ENCODE measurements around the gene CYSRT1.
A peak's percentile ranks its signal among the peaks of the same experiment; 100 is the strongest.

The CYSRT1 gene

GRCh38 chr9:137186385-137186784, 38.6 kb upstream of the CYSRT1 start:
- Mint-ChIP-seq H3K27me3 (ENCODE audit: low read depth) (no peaks in the 10 kb centered on the region), H3K4me3 (peak overlapping the region; percentile 92), H3K9me3 (no peaks in the 10 kb centered on the region), H3K4me1 (ENCODE audit: low read depth) (peaks cover 20% of the 10 kb centered on the region), H3K27ac (no peak overlapping the region), H3K36me3 (ENCODE audit: low read depth) (peaks cover 16% of the 10 kb centered on the region)

GRCh38 chr9:137187386-137187785, 37.6 kb upstream of the CYSRT1 start:
- H3K27ac Mint-ChIP-seq, result peak overlapping the region; percentile 89
- H3K36me3 Mint-ChIP-seq (ENCODE audit: low read depth), result peaks cover 13% of the 10 kb centered on the region
- H3K4me1 Mint-ChIP-seq (ENCODE audit: low read depth), result peaks cover 20% of the 10 kb centered on the region

GRCh38 chr9:137188086-137188489, 36.9 kb upstream of the CYSRT1 start:
- H3K4me3 Mint-ChIP-seq, result peak overlapping the region; percentile 92
- peaks cover 20% of the 10 kb centered on the region for H3K4me1 Mint-ChIP-seq (ENCODE audit: low read depth)
- H3K36me3 Mint-ChIP-seq (ENCODE audit: low read depth), result peaks cover 13% of the 10 kb centered on the region
- H3K27ac Mint-ChIP-seq, result peak overlapping the region; percentile 89
- H3K27me3 Mint-ChIP-seq (ENCODE audit: low read depth), result no peaks in the 10 kb centered on the region
- H3K9me3 Mint-ChIP-seq, result no peaks in the 10 kb centered on the region

More at GRCh38 chr9:137187386-137187785, 37.6 kb upstream of the CYSRT1 start:
- H3K9me3 Mint-ChIP-seq, result no peaks in the 10 kb centered on the region
- H3K27me3 Mint-ChIP-seq (ENCODE audit: low read depth), result no peaks in the 10 kb centered on the region
- H3K4me3 Mint-ChIP-seq, result peak overlapping the region; percentile 92

- Mint-ChIP-seq H3K36me3 (ENCODE audit: low read depth) (peaks cover 13% of the 10 kb centered on the region), H3K4me3 (peak within 1 kb of the TSS; percentile 94), H3K4me1 (ENCODE audit: low read depth) (peaks cover 20% of the 10 kb centered on the region)
Observed at GRCh38 chr9:137188490-137189296, 36.3 kb upstream of the CYSRT1 start, which contains the start of the genes ANAPC2 and SSNA1. Gene ANAPC2, minus strand, starts transcription at chr9:137188560. Its CDS starts 28 bp downstream, at chr9:137188532. Gene SSNA1, plus strand, starts transcription at chr9:137188676. Its CDS starts 51 bp downstream, at chr9:137188727.

GRCh38 chr9:137189297-137190295, 35.4 kb upstream of the CYSRT1 start:
- Mint-ChIP-seq H3K9me3 (no peaks in the 10 kb centered on the region), H3K27me3 (ENCODE audit: low read depth) (no peaks in the 10 kb centered on the region), H3K4me1 (ENCODE audit: low read depth) (peaks cover 16% of the 10 kb centered on the region), H3K4me3 (peak overlapping the region; percentile 94), H3K27ac (peak overlapping the region; percentile 91), H3K36me3 (ENCODE audit: low read depth) (peaks cover 9% of the 10 kb centered on the region)

More at GRCh38 chr9:137188490-137189296, 36.3 kb upstream of the CYSRT1 start, which contains the start of the genes ANAPC2 and SSNA1:
- no peaks in the 10 kb centered on the region for H3K27me3 Mint-ChIP-seq (ENCODE audit: low read depth)
- H3K9me3 Mint-ChIP-seq, result no peaks in the 10 kb centered on the region
- H3K27ac Mint-ChIP-seq, result peak within 1 kb of the TSS; percentile 91

GRCh38 chr9:137190315-137190856, 34.6 kb upstream of the CYSRT1 start:
- Mint-ChIP-seq H3K4me1 (ENCODE audit: low read depth) (peaks cover 16% of the 10 kb centered on the region), H3K4me3 (peak overlapping the region; percentile 66), H3K27me3 (ENCODE audit: low read depth) (no peaks in the 10 kb centered on the region), H3K27ac (peak overlapping the region; percentile 45), H3K9me3 (no peaks in the 10 kb centered on the region), H3K36me3 (ENCODE audit: low read depth) (peaks cover 9% of the 10 kb centered on the region)

- H3K9me3 Mint-ChIP-seq, result no peaks in the 10 kb centered on the region
Observed at GRCh38 chr9:137191245-137191644, 33.7 kb upstream of the CYSRT1 start.

GRCh38 chr9:137191691-137192447, 33.1 kb upstream of the CYSRT1 start:
- Mint-ChIP-seq H3K27me3 (ENCODE audit: low read depth) (no peaks in the 10 kb centered on the region), H3K4me1 (ENCODE audit: low read depth) (peaks cover 14% of the 10 kb centered on the region), H3K4me3 (no peak overlapping the region), H3K36me3 (ENCODE audit: low read depth) (peaks cover 9% of the 10 kb centered on the region), H3K27ac (no peak overlapping the region), H3K9me3 (no peaks in the 10 kb centered on the region)

More at GRCh38 chr9:137191245-137191644, 33.7 kb upstream of the CYSRT1 start:
- H3K27ac Mint-ChIP-seq, result no peak overlapping the region
- peak overlapping the region; percentile 66 for H3K4me3 Mint-ChIP-seq
- peaks cover 9% of the 10 kb centered on the region for H3K36me3 Mint-ChIP-seq (ENCODE audit: low read depth)
- H3K4me1 Mint-ChIP-seq (ENCODE audit: low read depth), result peaks cover 16% of the 10 kb centered on the region
- no peaks in the 10 kb centered on the region for H3K27me3 Mint-ChIP-seq (ENCODE audit: low read depth)

- Mint-ChIP-seq H3K4me1 (ENCODE audit: low read depth) (peaks cover 9% of the 10 kb centered on the region), H3K4me3 (no peak overlapping the region), H3K27me3 (ENCODE audit: low read depth) (no peaks in the 10 kb centered on the region), H3K36me3 (ENCODE audit: low read depth) (peaks cover 9% of the 10 kb centered on the region), H3K27ac (no peak overlapping the region), H3K9me3 (no peaks in the 10 kb centered on the region)
Observed at GRCh38 chr9:137192448-137192780, 32.6 kb upstream of the CYSRT1 start.

GRCh38 chr9:137192859-137193258, 32.1 kb upstream of the CYSRT1 start:
- Mint-ChIP-seq H3K36me3 (ENCODE audit: low read depth) (peaks cover 9% of the 10 kb centered on the region), H3K27me3 (ENCODE audit: low read depth) (no peaks in the 10 kb centered on the region), H3K9me3 (no peaks in the 10 kb centered on the region), H3K27ac (no peak overlapping the region), H3K4me3 (no peak overlapping the region), H3K4me1 (ENCODE audit: low read depth) (peaks cover 7% of the 10 kb centered on the region)

- no peaks in the 10 kb centered on the region for H3K27me3 Mint-ChIP-seq (ENCODE audit: low read depth)
- H3K4me1 Mint-ChIP-seq (ENCODE audit: low read depth), result peaks cover 7% of the 10 kb centered on the region
- peaks cover 9% of the 10 kb centered on the region for H3K36me3 Mint-ChIP-seq (ENCODE audit: low read depth)
- no peak overlapping the region for H3K27ac Mint-ChIP-seq
- H3K4me3 Mint-ChIP-seq, result no peak overlapping the region
- no peaks in the 10 kb centered on the region for H3K9me3 Mint-ChIP-seq
Observed at GRCh38 chr9:137193771-137194170, 31.2 kb upstream of the CYSRT1 start.

- H3K27ac Mint-ChIP-seq, result no peak overlapping the region
- peaks cover 6% of the 10 kb centered on the region for H3K36me3 Mint-ChIP-seq (ENCODE audit: low read depth)
- no peaks in the 10 kb centered on the region for H3K9me3 Mint-ChIP-seq
- peaks cover 2% of the 10 kb centered on the region for H3K4me1 Mint-ChIP-seq (ENCODE audit: low read depth)
- H3K27me3 Mint-ChIP-seq (ENCODE audit: low read depth), result no peaks in the 10 kb centered on the region
- H3K4me3 Mint-ChIP-seq, result no peak overlapping the region
Observed at GRCh38 chr9:137194388-137194787, 30.6 kb upstream of the CYSRT1 start.

- Mint-ChIP-seq H3K27me3 (ENCODE audit: low read depth) (no peaks in the 10 kb centered on the region), H3K9me3 (no peaks in the 10 kb centered on the region), H3K36me3 (ENCODE audit: low read depth) (peaks cover 6% of the 10 kb centered on the region), H3K4me3 (no peak overlapping the region), H3K4me1 (ENCODE audit: low read depth) (peaks cover 2% of the 10 kb centered on the region), H3K27ac (no peak overlapping the region)
Observed at GRCh38 chr9:137194909-137195308, 30.1 kb upstream of the CYSRT1 start.

Measured in T-helper 1 cell treated with Interleukin-12 subunit alpha and Interleukin-12 subunit beta and Interleukin-4 antibody, amounts not matched to agents 30 μg/mL and 1 μg/mL, for 36 hours (primary cell).